IMR-90 (cell line): ENCODE measurements around the gene UBE3C. TPM values are rescaled to one million over a fixed set of nuclear protein-coding genes. Genes with fewer than 3 reads are reported as not detected.

Source experiments
- ATAC-seq: fragments of 200-7000 bp; cut with Tn5 transposase; 2 replicates; pipeline ENCODE4 v1.9.1; 2020; ENCODE audit warnings: low read depth, mild to moderate bottlenecking, moderate library complexity
- BruUV-seq: library from RNA; stranded (reverse); fragments of 400-500 nt; replicated peaks from 2 replicates; lab custom pipeline; 2021; lab: Mats Ljungman, UMichigan
- CTCF ChIA-PET: fragments of 300-600 bp; formaldehyde crosslinking; extraction: SDS; loops from one replicate; lab custom pipeline; 2021; ENCODE audit warnings: antibody characterized with exemption; lab: Yijun Ruan, JAX
- POLR2A ChIA-PET: fragments of 300-600 bp; sonication (Branson Sonifier 250); formaldehyde crosslinking; loops from one replicate; lab custom pipeline; 2022; ENCODE audit warnings: antibody characterized with exemption; ENCODE audit not compliant: unreplicated experiment; lab: Charles Lee
- DNase-seq: peaks from one replicate; pipeline ENCODE4 v3.0.0; 2013
- H2AFZ ChIP-seq: replicated peaks from 2 replicates; pipeline ENCODE3; 2013; ENCODE audit warnings: low read length, mild to moderate bottlenecking; ENCODE audit not compliant: poor library complexity
- H2AK5ac ChIP-seq: 2 replicates; pipeline ENCODE4 v1.6.1; 2013; ENCODE audit warnings: low read depth, low read length, inconsistent platforms
- H2AK9ac ChIP-seq: replicated peaks from 2 replicates; pipeline ENCODE3; 2013; ENCODE audit warnings: mild to moderate bottlenecking, low read depth, low read length, moderate library complexity; ENCODE audit not compliant: poor library complexity
- H2BK120ac ChIP-seq: 2 replicates; pipeline ENCODE4 v1.6.1; 2013; ENCODE audit warnings: low read depth, low read length, inconsistent platforms
- H2BK15ac ChIP-seq: 3 replicates; pipeline ENCODE4 v1.6.1; 2013; ENCODE audit warnings: low read depth, low read length, inconsistent platforms
- H2BK20ac ChIP-seq: 2 replicates; pipeline ENCODE4 v1.6.1; 2013; ENCODE audit warnings: low read depth, mild to moderate bottlenecking, inconsistent platforms, low read length, moderate library complexity
- H2BK5ac ChIP-seq: 2 replicates; pipeline ENCODE4 v1.6.1; 2013; ENCODE audit warnings: mild to moderate bottlenecking, low read depth, low read length, inconsistent platforms; ENCODE audit not compliant: poor library complexity, severe bottlenecking
- H3K14ac ChIP-seq: replicated peaks from 2 replicates; pipeline ENCODE4 v1.6.1; 2013; ENCODE audit warnings: low read depth, low read length, inconsistent platforms
- H3K18ac ChIP-seq: 2 replicates; pipeline ENCODE4 v1.6.1; 2013; ENCODE audit warnings: low read depth, low read length, control low read depth
- H3K23ac ChIP-seq: 2 replicates; pipeline ENCODE4 v1.6.1; 2013; ENCODE audit warnings: low read depth, low read length, inconsistent platforms
- H3K27ac ChIP-seq: 2 replicates; pipeline ENCODE4 v1.5.1; 2013; ENCODE audit warnings: mild to moderate bottlenecking, control low read depth, low read length; ENCODE audit not compliant: insufficient read depth
- H3K27me3 ChIP-seq: 2 replicates; pipeline ENCODE4 v1.6.1; 2013; ENCODE audit warnings: low read length; ENCODE audit not compliant: control insufficient read depth, insufficient read depth
- H3K36me3 ChIP-seq: 2 replicates; pipeline ENCODE4 v1.6.1; 2013; ENCODE audit warnings: low read length, mixed read lengths; ENCODE audit not compliant: control insufficient read depth, insufficient read depth
- H3K4ac ChIP-seq: 2 replicates; pipeline ENCODE4 v1.6.1; 2013; ENCODE audit warnings: low read depth, low read length, inconsistent platforms
- H3K4me1 ChIP-seq: 2 replicates; pipeline ENCODE4 v1.6.1; 2013; ENCODE audit warnings: low read length, mixed read lengths; ENCODE audit not compliant: control insufficient read depth, insufficient read depth
- H3K4me2 ChIP-seq: 2 replicates; pipeline ENCODE4 v1.6.1; 2013; ENCODE audit warnings: low read depth, mild to moderate bottlenecking, control low read depth, low read length, moderate library complexity
- H3K4me3 ChIP-seq: 2 replicates; pipeline ENCODE4 v1.5.1; 2013; ENCODE audit warnings: low read depth, mild to moderate bottlenecking, control low read depth, low read length, moderate library complexity; ENCODE audit not compliant: insufficient read depth
- H3K56ac ChIP-seq: 2 replicates; pipeline ENCODE4 v1.6.1; 2013; ENCODE audit warnings: low read length, inconsistent platforms; ENCODE audit not compliant: insufficient read depth; ENCODE audit errors: extremely low read depth
- H3K79me1 ChIP-seq, 2 experiments: 2 replicates each; pipeline ENCODE4 v1.6.1; 2013; ENCODE audit warnings: low read length in 2 of 2, inconsistent platforms in 1 of 2, low read depth in 1 of 2
- H3K9ac ChIP-seq: 2 replicates; pipeline ENCODE4 v1.6.1; 2013; ENCODE audit warnings: low read depth, low read length, control low read depth
- H3K9me1 ChIP-seq: 2 replicates; pipeline ENCODE4 v1.6.1; 2013; ENCODE audit warnings: low read length, inconsistent platforms; ENCODE audit not compliant: insufficient read depth
- H3K9me3 ChIP-seq: 2 replicates; pipeline ENCODE4 v1.6.1; 2013; ENCODE audit warnings: low read length; ENCODE audit not compliant: control insufficient read depth, insufficient read depth
- H4K20me1 ChIP-seq: 2 replicates; pipeline ENCODE4 v1.6.1; 2013; ENCODE audit warnings: low read length, inconsistent platforms; ENCODE audit not compliant: insufficient read depth
- H4K5ac ChIP-seq: 2 replicates; pipeline ENCODE4 v1.6.1; 2013; ENCODE audit warnings: mild to moderate bottlenecking, low read depth, low read length, control low read depth
- H4K8ac ChIP-seq, 2 experiments: 2 replicates each; pipeline ENCODE4 v1.6.1; 2013; ENCODE audit warnings: low read depth in 2 of 2, low read length in 2 of 2, control low read depth in 1 of 2, inconsistent platforms in 1 of 2
- H4K91ac ChIP-seq: 2 replicates; pipeline ENCODE4 v1.6.1; 2013; ENCODE audit warnings: low read depth, low read length, inconsistent platforms; ENCODE audit not compliant: insufficient read depth
- BHLHE40 ChIP-seq: fragments of 150-350 bp; IDR thresholded peaks from 2 replicates; pipeline ENCODE4 v1.6.1; 2016; ENCODE audit warnings: mild to moderate bottlenecking, low read depth, low read length
- CEBPB ChIP-seq: IDR thresholded peaks from 2 replicates; pipeline ENCODE4 v1.6.1; 2012; ENCODE audit warnings: low read depth, low read length, improper control_type of control experiment
- CHD1 ChIP-seq: IDR thresholded peaks from 2 replicates; pipeline ENCODE4 v1.6.1; 2012; ENCODE audit warnings: low read depth, low read length, improper control_type of control experiment
- ELK1 ChIP-seq: fragments of 150-350 bp; IDR thresholded peaks from 2 replicates; pipeline ENCODE4 v1.6.1; 2016; ENCODE audit warnings: low read depth, mild to moderate bottlenecking, low read length, moderate library complexity, borderline replicate concordance
- FOS ChIP-seq: fragments of 150-350 bp; IDR thresholded peaks from 2 replicates; pipeline ENCODE4 v1.6.1; 2016; ENCODE audit warnings: low read depth, low read length
- MAFK ChIP-seq: IDR thresholded peaks from 2 replicates; pipeline ENCODE4 v1.6.1; 2012; ENCODE audit warnings: low read depth, low read length, improper control_type of control experiment
- MAZ ChIP-seq: IDR thresholded peaks from 2 replicates; pipeline ENCODE4 v1.6.1; 2012; ENCODE audit warnings: low read depth, mild to moderate bottlenecking, low read length, improper control_type of control experiment, moderate library complexity, borderline replicate concordance
- NFE2L2 ChIP-seq: fragments of 150-350 bp; IDR thresholded peaks from 2 replicates; pipeline ENCODE4 v1.6.1; 2016; ENCODE audit warnings: low read depth, mild to moderate bottlenecking, low read length
- RCOR1 ChIP-seq: IDR thresholded peaks from 2 replicates; pipeline ENCODE4 v1.6.1; 2012; ENCODE audit warnings: mild to moderate bottlenecking, low read length, improper control_type of control experiment; ENCODE audit not compliant: insufficient replicate concordance
- RFX5 ChIP-seq: IDR thresholded peaks from 2 replicates; pipeline ENCODE4 v1.8.0; 2012; ENCODE audit warnings: low read depth, mild to moderate bottlenecking, low read length, moderate library complexity
- SMC3 ChIP-seq: fragments of 150-350 bp; IDR thresholded peaks from 2 replicates; pipeline ENCODE4 v1.6.1; 2016; ENCODE audit warnings: low read depth, mild to moderate bottlenecking, antibody characterized with exemption, low read length, moderate library complexity
- USF2 ChIP-seq: fragments of 150-350 bp; IDR thresholded peaks from 2 replicates; pipeline ENCODE4 v1.6.1; 2017; ENCODE audit warnings: mild to moderate bottlenecking, antibody characterized with exemption, low read length, low read depth
- WGBS, 2 experiments: methylation state at CpG; one replicate each; pipeline versions ENCODE4 v1.1.5 to v1.1.7; 2013; ENCODE audit warnings: missing lambda C conversion rate in 2 of 2; ENCODE audit not compliant: insufficient read length in 1 of 2; ENCODE audit errors: extremely low coverage in 2 of 2; 5-methylcytosine and 5-hydroxymethylcytosine counted together
- dilution Hi-C: fragments of 300-500 bp; cut with HindIII; formaldehyde crosslinking; loops from one replicate; pipeline ENCODE4 v1.14.3; 2018; ENCODE audit warnings: low sequenced_read_pairs; ENCODE audit not compliant: unreplicated experiment
- in situ Hi-C: fragments of 300-500 bp; cut with MboI; formaldehyde crosslinking; loops from 3 replicates; pipeline ENCODE4 v1.14.3; 2019; ENCODE audit warnings: low sequenced_read_pairs, inconsistent platforms, mixed read lengths
- intact Hi-C: fragments of 100-400 bp; cut with micrococcal nuclease; formaldehyde crosslinking; loops from 2 replicates; pipeline ENCODE4 v1.10.0; 2022
- polyA plus RNA-seq, 3 experiments: library from polyadenylated mRNA; depleted of rRNA; stranded (reverse); fragments of >200 nt; gene quantifications; 2 replicates each; pipeline ENCODE4 v1.2.3, GENCODE V29; 2012; ENCODE audit warnings: low replicate concordance in 1 of 3
- total RNA-seq: library from RNA; depleted of rRNA; stranded (reverse); fragments of >200 nt; gene quantifications from 2 replicates; pipeline ENCODE4 v1.2.3, GENCODE V29; 2012
- TF ChIP-seq, protein P1 (sequence below): conservative IDR thresholded peaks from 2 replicates; pipeline ENCODE4 v1.5.1; 2012; ENCODE audit warnings: mild to moderate bottlenecking, low read depth, low read length, improper control_type of control experiment

Gene UBE3C
- total and polyA plus RNA-seq, 2 of the 4 experiments (the other 2 are of a cell fraction) = 43.0 to 60.6 TPM

- TF ChIP-seq USF2 (no peak), BHLHE40 (no peak), RCOR1 (no peak), MAZ (no peak), CHD1 (no peak), FOS (no peak), SMC3 (no peak), RFX5 (no peak), CEBPB (no peak), MAFK (no peak), ELK1 (no peak), NFE2L2 (no peak)
- TF ChIP-seq, protein P1, sequence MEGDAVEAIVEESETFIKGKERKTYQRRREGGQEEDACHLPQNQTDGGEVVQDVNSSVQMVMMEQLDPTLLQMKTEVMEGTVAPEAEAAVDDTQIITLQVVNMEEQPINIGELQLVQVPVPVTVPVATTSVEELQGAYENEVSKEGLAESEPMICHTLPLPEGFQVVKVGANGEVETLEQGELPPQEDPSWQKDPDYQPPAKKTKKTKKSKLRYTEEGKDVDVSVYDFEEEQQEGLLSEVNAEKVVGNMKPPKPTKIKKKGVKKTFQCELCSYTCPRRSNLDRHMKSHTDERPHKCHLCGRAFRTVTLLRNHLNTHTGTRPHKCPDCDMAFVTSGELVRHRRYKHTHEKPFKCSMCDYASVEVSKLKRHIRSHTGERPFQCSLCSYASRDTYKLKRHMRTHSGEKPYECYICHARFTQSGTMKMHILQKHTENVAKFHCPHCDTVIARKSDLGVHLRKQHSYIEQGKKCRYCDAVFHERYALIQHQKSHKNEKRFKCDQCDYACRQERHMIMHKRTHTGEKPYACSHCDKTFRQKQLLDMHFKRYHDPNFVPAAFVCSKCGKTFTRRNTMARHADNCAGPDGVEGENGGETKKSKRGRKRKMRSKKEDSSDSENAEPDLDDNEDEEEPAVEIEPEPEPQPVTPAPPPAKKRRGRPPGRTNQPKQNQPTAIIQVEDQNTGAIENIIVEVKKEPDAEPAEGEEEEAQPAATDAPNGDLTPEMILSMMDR = no peak
- no peak overlapping the region for H2BK120ac ChIP-seq
- ChIA-PET POLR2A (no interaction called here), CTCF (interaction anchor here (0.5 kb wide), 1 partner anchor 1658 kb away, joined by 4 read pairs; no protein-coding TSS in a partner anchor)
- H4K8ac ChIP-seq = no peak overlapping the region
- no peak overlapping the region for H3K27ac ChIP-seq
- no peak overlapping the region for H3K4ac ChIP-seq
- H3K56ac ChIP-seq = no peak overlapping the region
- no peak overlapping the region for H3K4me2 ChIP-seq
- H3K9ac ChIP-seq = no peak overlapping the region
- no peak overlapping the region for H3K14ac ChIP-seq
- H4K91ac ChIP-seq = no peak overlapping the region
- BruUV-seq = no TSS peak
- dilution Hi-C loops = no loop called here
- intact Hi-C loops = no loop called here
- H3K79me1 ChIP-seq = peaks cover 39 to 44% of the 10 kb centered on the region in 2 experiments
- no peak overlapping the region for H3K18ac ChIP-seq
- H2BK20ac ChIP-seq = no peak overlapping the region
- no peak overlapping the region for H2BK5ac ChIP-seq
- no peak overlapping the region for H2AK9ac ChIP-seq
- in situ Hi-C loops = no loop called here
- H3K27me3 ChIP-seq = no peaks in the 10 kb centered on the region
- ATAC-seq = no peak
- H4K20me1 ChIP-seq = peaks cover 17% of the 10 kb centered on the region
- H2BK15ac ChIP-seq = no peak overlapping the region
- no CpG with 5 or more reads among the region's 5 CpGs for WGBS, 2 experiments
- H3K4me3 ChIP-seq = no peak overlapping the region
- H2AFZ ChIP-seq = no peak overlapping the region
- no peaks in the 10 kb centered on the region for H3K4me1 ChIP-seq
- peaks cover 16% of the 10 kb centered on the region for H3K9me1 ChIP-seq
- H3K36me3 ChIP-seq = peaks cover 39% of the 10 kb centered on the region
- no peak overlapping the region for H4K5ac ChIP-seq
- no peak overlapping the region for H3K23ac ChIP-seq
- no peaks in the 10 kb centered on the region for H3K9me3 ChIP-seq
- no peak for DNase-seq
- H2AK5ac ChIP-seq = no peak overlapping the region
These were observed 29.8 kb downstream of the UBE3C start for GRCh38 chr7:157168571-157168970.
